Fibroblast of upper back skin (primary cell): ENCODE measurements around the gene SCIN.
"Not testable (repeated sequence)": the region's sequence is repeated elsewhere in the genome, so short reads cannot be mapped to it uniquely, and the experiment has no call there.

Experiments used
- DNase-seq: peaks from one replicate; pipeline ENCODE4 v3.0.0-alpha.2; 2013

The SCIN gene

GRCh38 chr7:12570534-12571461, at the start of gene SCIN:
Gene SCIN (plus strand): TSS chr7:12570720. CDS start chr7:12570787, 67 bp downstream.
- no peak for DNase-seq

- peak; percentile 53 for DNase-seq
These were observed 45.6 kb upstream of the SCIN start for GRCh38 chr7:12524794-12525386.

- DNase-seq: not testable (repeated sequence)
These were observed 43.8 kb upstream of the SCIN start for GRCh38 chr7:12526693-12527092.

- DNase-seq: not testable (repeated sequence)
These were observed 42.9 kb upstream of the SCIN start for GRCh38 chr7:12527670-12528069.

GRCh38 chr7:12529971-12530710, 40.4 kb upstream of the SCIN start:
- DNase-seq: no peak

GRCh38 chr7:12531784-12532183, 38.7 kb upstream of the SCIN start:
- DNase-seq: no peak

- DNase-seq: no peak
These were observed 36.5 kb upstream of the SCIN start for GRCh38 chr7:12534046-12534445.

GRCh38 chr7:12539681-12540080, 30.8 kb upstream of the SCIN start:
- DNase-seq: no peak

GRCh38 chr7:12540850-12541249, 29.7 kb upstream of the SCIN start:
- DNase-seq: peak; percentile 7

GRCh38 chr7:12543586-12543985, 26.9 kb upstream of the SCIN start:
- DNase-seq: no peak

- peak; percentile 80 for DNase-seq
These were observed 21.4 kb upstream of the SCIN start for GRCh38 chr7:12549106-12549505.

- peak; percentile 79 for DNase-seq
These were observed 19.6 kb upstream of the SCIN start for GRCh38 chr7:12550956-12551355.

- DNase-seq: no peak
These were observed 17.6 kb upstream of the SCIN start for GRCh38 chr7:12552876-12553275.

- no peak for DNase-seq
These were observed 17.1 kb upstream of the SCIN start for GRCh38 chr7:12553416-12553815.

- no peak for DNase-seq
These were observed 16.2 kb upstream of the SCIN start for GRCh38 chr7:12554351-12554750.

GRCh38 chr7:12554872-12555271, 15.6 kb upstream of the SCIN start:
- peak; percentile 14 for DNase-seq

- not testable (repeated sequence) for DNase-seq
These were observed 14.8 kb upstream of the SCIN start for GRCh38 chr7:12555695-12556094.

GRCh38 chr7:12556139-12556792, 14.3 kb upstream of the SCIN start:
- not testable (repeated sequence) for DNase-seq

GRCh38 chr7:12557282-12557681, 13.2 kb upstream of the SCIN start:
- DNase-seq: no peak

- peak; percentile 18 for DNase-seq
These were observed 5.3 kb upstream of the SCIN start for GRCh38 chr7:12564996-12565764.

GRCh38 chr7:12565873-12566272, 4.6 kb upstream of the SCIN start:
- DNase-seq: no peak

- no peak for DNase-seq
These were observed 3.5 kb upstream of the SCIN start for GRCh38 chr7:12567015-12567414.
